Tibial artery (tissue), 4 donors: ENCODE data around the gene ZNF343.

ENCODE experiments used
- DNase-seq, 2 donors: peaks; one replicate each; pipeline ENCODE4 v3.0.0-alpha.2; 2019
- H3K27ac ChIP-seq, 2 donors: fragments of 200-600 bp; sonication (generic) in 1 of 2; 1 replicate in 1 of 2; 2 replicates in 1 of 2; pipeline ENCODE4 v1.5.1; 2018 to 2019; ENCODE audit warnings: mild to moderate bottlenecking in 1 of 2
- H3K27me3 ChIP-seq, 2 donors: fragments of 200-600 bp; sonication (generic) in 1 of 2; one replicate each; pipeline versions ENCODE4 v1.5.1 to v1.6.0; 2016 to 2019
- H3K36me3 ChIP-seq, 3 donors: fragments of 200-600 bp; sonication (generic) in 2 of 3; one replicate each; pipeline ENCODE4 v1.5.1; 2016 to 2019; ENCODE audit warnings: mild to moderate bottlenecking in 2 of 3
- H3K4me1 ChIP-seq, 4 donors: fragments of 200-600 bp; sonication (generic) in 2 of 4; 1 replicate in 3 of 4; 2 replicates in 1 of 4; pipeline ENCODE4 v1.5.1; 2016 to 2019
- H3K4me3 ChIP-seq, 2 donors: fragments of 200-600 bp; sonication (generic) in 1 of 2; 1 replicate in 1 of 2; 2 replicates in 1 of 2; pipeline ENCODE4 v1.5.1; 2018 to 2019; ENCODE audit warnings: mild to moderate bottlenecking in 2 of 2
- H3K9me3 ChIP-seq, 3 donors: fragments of 200-600 bp; sonication (generic) in 1 of 3; one replicate each; pipeline ENCODE4 v1.5.1; 2016 to 2019
- CTCF ChIP-seq, 2 experiments: fragments of 200-600 bp in 1 of 2; fragments of 450-650 bp in 1 of 2; IDR thresholded peaks; one replicate each; pipeline ENCODE4 v1.5.1; 2017 to 2019; ENCODE audit warnings: antibody characterized with exemption in 2 of 2, mild to moderate bottlenecking in 1 of 2, moderate library complexity in 1 of 2
- intact Hi-C: fragments of 100-400 bp; cut with DNase I; formaldehyde crosslinking; loops from one replicate; pipeline ENCODE4 v1.15.0; 2023; ENCODE audit warnings: low total_unique reads

Gene ZNF343

DNA sequence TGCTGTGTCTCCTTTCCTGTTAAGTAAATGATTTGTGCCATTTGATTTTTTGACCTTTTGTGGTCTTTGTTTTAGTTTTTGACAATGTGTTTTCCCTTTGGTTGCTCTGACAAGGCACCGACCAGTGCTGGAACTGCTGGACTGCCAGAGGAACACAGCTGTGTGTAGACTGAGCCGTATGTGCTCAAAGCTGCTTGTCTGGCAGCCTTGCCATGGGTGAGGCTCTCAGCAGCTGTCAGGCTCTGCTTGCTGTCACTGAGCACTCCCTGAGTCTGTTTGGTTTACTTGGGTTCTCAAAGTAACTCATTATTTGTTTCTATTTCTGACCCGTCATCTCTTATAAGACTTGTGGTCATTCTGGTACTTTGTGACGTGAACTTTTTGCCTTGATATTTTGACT, 23.1 kb downstream of the ZNF343 start:
- H3K27ac ChIP-seq, result no peak overlapping the region
- no peaks in the 10 kb centered on the region for H3K9me3 ChIP-seq
- no peaks in the 10 kb centered on the region for H3K4me1 ChIP-seq
- TF ChIP-seq CTCF (IDR thresholded peaks at IDR 0.05), result no peak
- no peak for DNase-seq
- peaks cover 66 to 96% (median 81%) of the 10 kb centered on the region in 3 donors for H3K36me3 ChIP-seq
- H3K27me3 ChIP-seq, result no peaks in the 10 kb centered on the region
- H3K4me3 ChIP-seq, result no peak overlapping the region
- intact Hi-C loops, result no loop called here

DNA sequence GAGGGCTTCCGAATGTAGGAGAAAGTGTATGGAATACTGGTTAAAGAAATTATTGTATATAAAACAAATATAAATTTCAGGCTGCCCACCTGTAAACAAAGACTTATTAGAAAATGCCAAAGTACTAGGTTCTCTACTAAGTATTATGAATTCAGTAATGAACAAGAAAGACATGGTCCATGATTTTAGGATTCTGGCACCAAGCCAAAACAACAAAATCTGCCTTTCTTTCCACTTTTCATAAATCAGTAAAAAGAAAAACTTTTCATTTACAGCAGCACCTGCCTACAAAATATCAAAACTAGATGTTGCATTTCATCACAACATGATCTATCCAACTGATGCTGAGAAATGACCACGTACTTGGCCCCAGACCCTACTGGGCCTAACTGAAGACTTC, 23.6 kb downstream of the ZNF343 start:
- H3K36me3 ChIP-seq, result peaks cover 71 to 90% (median 81%) of the 10 kb centered on the region in 3 donors
- DNase-seq, result no peak
- no peaks in the 10 kb centered on the region for H3K27me3 ChIP-seq
- intact Hi-C loops, result no loop called here
- no peak for TF ChIP-seq CTCF (IDR thresholded peaks at IDR 0.05)
- H3K9me3 ChIP-seq, result no peaks in the 10 kb centered on the region
- H3K4me1 ChIP-seq, result no peaks in the 10 kb centered on the region
- no peak overlapping the region for H3K27ac ChIP-seq
- H3K4me3 ChIP-seq, result no peak overlapping the region

DNA sequence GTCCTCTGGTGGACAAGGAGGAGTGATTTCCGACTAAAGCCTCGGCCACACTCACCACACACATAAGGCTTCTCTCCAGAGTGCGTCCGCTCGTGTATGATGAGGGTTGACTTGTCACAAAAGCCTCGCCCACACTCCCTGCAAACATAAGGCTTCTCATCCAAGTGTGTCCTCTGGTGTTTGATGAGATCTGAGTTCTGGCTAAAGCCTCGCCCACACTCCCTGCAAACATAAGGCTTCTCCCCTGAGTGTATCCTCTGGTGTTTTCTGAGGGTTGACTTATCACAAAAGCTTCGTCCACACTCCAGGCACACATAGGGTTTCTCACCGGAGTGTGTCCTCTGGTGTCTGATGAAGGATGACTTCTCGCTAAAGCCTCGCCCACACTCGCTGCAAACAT, 25.2 kb downstream of the ZNF343 start:
- peaks cover 56 to 74% (median 72%) of the 10 kb centered on the region in 3 donors for H3K36me3 ChIP-seq
- intact Hi-C loops, result no loop called here
- TF ChIP-seq CTCF (IDR thresholded peaks at IDR 0.05), result no peak
- H3K4me1 ChIP-seq, result no peaks in the 10 kb centered on the region
- no peak overlapping the region for H3K4me3 ChIP-seq
- no peaks in the 10 kb centered on the region for H3K9me3 ChIP-seq
- no peaks in the 10 kb centered on the region for H3K27me3 ChIP-seq
- no peak overlapping the region for H3K27ac ChIP-seq
- DNase-seq, result no peak

DNA sequence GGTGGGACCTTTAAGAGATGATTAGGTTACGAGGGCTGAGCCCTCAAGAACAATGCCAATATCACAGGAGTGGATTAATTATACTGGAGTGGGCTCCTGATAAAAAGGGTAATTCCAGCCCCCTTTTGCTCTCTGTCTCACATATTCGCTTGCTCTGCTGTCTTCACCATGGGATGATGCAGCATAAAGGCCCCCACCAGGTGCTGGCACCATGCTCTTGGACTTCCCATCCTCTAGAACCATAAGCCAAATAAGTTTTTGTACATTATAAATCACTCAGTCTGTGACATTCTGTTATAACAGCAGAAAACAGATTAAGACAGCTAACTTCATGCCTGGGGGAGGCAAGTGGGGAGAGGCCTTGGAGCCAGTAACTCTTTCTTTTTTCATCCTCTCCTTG, 28.3 kb downstream of the ZNF343 start:
- Histone ChIP-seq H3K9me3 (no peaks in the 10 kb centered on the region), H3K27me3 (no peaks in the 10 kb centered on the region), H3K4me3 (no peak overlapping the region), H3K36me3 (peaks cover 34 to 58% (median 43%) of the 10 kb centered on the region in 3 donors), H3K27ac (no peak overlapping the region), H3K4me1 (no peaks in the 10 kb centered on the region)
- intact Hi-C loops, result no loop called here
- DNase-seq, result no peak
- TF ChIP-seq CTCF (IDR thresholded peaks at IDR 0.05), result no peak

GRCh38 chr20:2476742-2477615, 31.7 kb downstream of the ZNF343 start:
- Histone ChIP-seq H3K4me1 (no peaks in the 10 kb centered on the region), H3K9me3 (no peaks in the 10 kb centered on the region), H3K4me3 (no peak overlapping the region), H3K27ac (no peak overlapping the region), H3K27me3 (no peaks in the 10 kb centered on the region), H3K36me3 (peaks cover 7 to 26% (median 9%) of the 10 kb centered on the region in 3 donors)
- no peak for DNase-seq
- no peak for TF ChIP-seq CTCF (IDR thresholded peaks at IDR 0.05)
- intact Hi-C loops, result loop anchor here (10.0 kb wide), 2 partner anchors 178 to 1352 kb away; partner anchors contain the start of gene NOP56
